K562 treated with DMSO at 1 percent for 48 hours (cell line): ENCODE data around the gene CAPNS2. TPM values are rescaled to one million over a fixed set of nuclear protein-coding genes. Genes with fewer than 3 reads are reported as not detected.

Experiments
- total RNA-seq: library from RNA; unstranded; fragments of 300-600 nt; gene quantifications from 2 replicates; pipeline ENCODE4 v1.2.3, GENCODE V29; 2022; ENCODE audit warnings: low replicate concordance; ENCODE audit errors: extremely low read depth

CAPNS2 gene
- not detected in 2 replicates for total RNA-seq

GRCh38 chr16:55566432-55567175 is at the start of gene CAPNS2:
CAPNS2 (plus strand) TSS chr16:55566684; CDS start chr16:55566757, 73 bp downstream.

Other genes with a start within 250 kb of the CAPNS2 start
- gene IRX6, start 242.5 kb upstream of the CAPNS2 start, total RNA-seq, result not detected in 2 replicates
- gene MMP2, start 87.5 kb upstream of the CAPNS2 start, total RNA-seq, result not detected in 2 replicates
- gene LPCAT2, start 57.6 kb upstream of the CAPNS2 start, total RNA-seq, result not detected in 2 replicates
- gene SLC6A2, start 89.3 kb downstream of the CAPNS2 start, total RNA-seq, result not detected in 2 replicates